ENCODE data around the gene PBX3. TPM values are rescaled to one million over a fixed set of nuclear protein-coding genes. Genes with fewer than 3 reads are reported as not detected.

PBX3 gene
- total and polyA plus RNA-seq, 10 of the 15 experiments (the other 5 are each of a cell fraction or from before 2014, with no cell fraction given), result 6.7 to 146 (median 22.2) TPM

DNA sequence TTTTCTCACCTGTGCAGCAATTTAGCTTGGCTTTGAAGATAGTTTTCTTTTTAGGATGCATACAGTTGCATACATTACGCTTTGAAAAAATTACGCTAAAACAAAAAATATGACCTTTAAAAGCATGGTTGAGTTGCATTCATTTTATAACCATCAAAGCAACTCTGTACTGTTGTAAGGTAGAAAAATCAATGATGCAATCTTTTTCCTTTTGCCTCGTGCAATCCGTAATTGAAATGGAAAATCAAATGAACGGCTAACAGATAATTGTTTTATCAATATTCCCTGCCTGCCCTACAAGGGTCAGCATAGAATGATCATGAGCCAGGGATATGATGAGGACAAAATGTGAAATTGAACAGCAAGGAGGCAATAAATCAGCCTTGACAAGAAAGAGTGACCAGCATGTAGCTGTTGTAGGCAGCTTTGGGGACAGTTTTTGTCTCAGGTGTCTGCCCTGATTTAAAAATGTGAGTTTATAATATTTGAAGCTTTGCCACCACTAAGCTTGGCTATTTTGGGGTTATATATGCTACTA is 98.2 kb downstream of the PBX3 start:
- CTCF ChIA-PET, result interaction anchor here (0.8 kb wide), 1 partner anchor 10 kb away, joined by 3 read pairs; no protein-coding TSS in a partner anchor
- Histone ChIP-seq H3K4me3 (no peak overlapping the region), H3K9me3 (replicated peaks; ENCODE audit: control insufficient read depth, insufficient read depth, low read length) (no peaks in the 10 kb centered on the region), H3K4me1 (ENCODE audit: control insufficient read depth, insufficient read depth, low read length) (no peaks in the 10 kb centered on the region), H3K27ac (ENCODE audit: control insufficient read depth, insufficient read depth) (no peak overlapping the region), H3K4me2 (ENCODE audit: control insufficient read depth, insufficient read depth) (no peak overlapping the region), H2AFZ (ENCODE audit: control insufficient read depth, low read depth, low read length) (no peak overlapping the region), H3K36me3 (ENCODE audit: control insufficient read depth in 2 of 2, insufficient read depth in 2 of 2, low read length in 1 of 2) (peaks cover 0 to 6% of the 10 kb centered on the region in 2 experiments; a peak in 1 of 4 replicates), H3K9ac (ENCODE audit: control insufficient read depth, insufficient read depth, low read length) (no peak overlapping the region), H4K20me1 (ENCODE audit: control insufficient read depth, insufficient read depth) (no peaks in the 10 kb centered on the region), H3K79me2 (ENCODE audit: control insufficient read depth, insufficient read depth, low read length) (peaks cover 32% of the 10 kb centered on the region), H3K27me3 (replicated peaks in 1 of 2; ENCODE audit: control insufficient read depth in 2 of 2, insufficient read depth in 2 of 2, low read length in 1 of 2) (no peaks in the 10 kb centered on the region)
- ATAC-seq, result no peak
- TF ChIP-seq, protein P1, sequence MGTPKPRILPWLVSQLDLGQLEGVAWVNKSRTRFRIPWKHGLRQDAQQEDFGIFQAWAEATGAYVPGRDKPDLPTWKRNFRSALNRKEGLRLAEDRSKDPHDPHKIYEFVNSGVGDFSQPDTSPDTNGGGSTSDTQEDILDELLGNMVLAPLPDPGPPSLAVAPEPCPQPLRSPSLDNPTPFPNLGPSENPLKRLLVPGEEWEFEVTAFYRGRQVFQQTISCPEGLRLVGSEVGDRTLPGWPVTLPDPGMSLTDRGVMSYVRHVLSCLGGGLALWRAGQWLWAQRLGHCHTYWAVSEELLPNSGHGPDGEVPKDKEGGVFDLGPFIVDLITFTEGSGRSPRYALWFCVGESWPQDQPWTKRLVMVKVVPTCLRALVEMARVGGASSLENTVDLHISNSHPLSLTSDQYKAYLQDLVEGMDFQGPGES (IDR thresholded peaks at IDR 0.05), result no peak
- TF ChIP-seq, protein P2, sequence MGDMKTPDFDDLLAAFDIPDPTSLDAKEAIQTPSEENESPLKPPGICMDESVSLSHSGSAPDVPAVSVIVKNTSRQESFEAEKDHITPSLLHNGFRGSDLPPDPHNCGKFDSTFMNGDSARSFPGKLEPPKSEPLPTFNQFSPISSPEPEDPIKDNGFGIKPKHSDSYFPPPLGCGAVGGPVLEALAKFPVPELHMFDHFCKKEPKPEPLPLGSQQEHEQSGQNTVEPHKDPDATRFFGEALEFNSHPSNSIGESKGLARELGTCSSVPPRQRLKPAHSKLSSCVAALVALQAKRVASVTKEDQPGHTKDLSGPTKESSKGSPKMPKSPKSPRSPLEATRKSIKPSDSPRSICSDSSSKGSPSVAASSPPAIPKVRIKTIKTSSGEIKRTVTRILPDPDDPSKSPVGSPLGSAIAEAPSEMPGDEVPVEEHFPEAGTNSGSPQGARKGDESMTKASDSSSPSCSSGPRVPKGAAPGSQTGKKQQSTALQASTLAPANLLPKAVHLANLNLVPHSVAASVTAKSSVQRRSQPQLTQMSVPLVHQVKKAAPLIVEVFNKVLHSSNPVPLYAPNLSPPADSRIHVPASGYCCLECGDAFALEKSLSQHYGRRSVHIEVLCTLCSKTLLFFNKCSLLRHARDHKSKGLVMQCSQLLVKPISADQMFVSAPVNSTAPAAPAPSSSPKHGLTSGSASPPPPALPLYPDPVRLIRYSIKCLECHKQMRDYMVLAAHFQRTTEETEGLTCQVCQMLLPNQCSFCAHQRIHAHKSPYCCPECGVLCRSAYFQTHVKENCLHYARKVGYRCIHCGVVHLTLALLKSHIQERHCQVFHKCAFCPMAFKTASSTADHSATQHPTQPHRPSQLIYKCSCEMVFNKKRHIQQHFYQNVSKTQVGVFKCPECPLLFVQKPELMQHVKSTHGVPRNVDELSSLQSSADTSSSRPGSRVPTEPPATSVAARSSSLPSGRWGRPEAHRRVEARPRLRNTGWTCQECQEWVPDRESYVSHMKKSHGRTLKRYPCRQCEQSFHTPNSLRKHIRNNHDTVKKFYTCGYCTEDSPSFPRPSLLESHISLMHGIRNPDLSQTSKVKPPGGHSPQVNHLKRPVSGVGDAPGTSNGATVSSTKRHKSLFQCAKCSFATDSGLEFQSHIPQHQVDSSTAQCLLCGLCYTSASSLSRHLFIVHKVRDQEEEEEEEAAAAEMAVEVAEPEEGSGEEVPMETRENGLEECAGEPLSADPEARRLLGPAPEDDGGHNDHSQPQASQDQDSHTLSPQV (IDR thresholded peaks at IDR 0.05), result no peak
- TF ChIP-seq CREM (IDR thresholded peaks at IDR 0.05; ENCODE audit: low read depth) (no peak), HCFC1 (IDR thresholded peaks at IDR 0.05; ENCODE audit: low read length) (no peak), NR2C1 (IDR thresholded peaks at IDR 0.05) (no peak), JUNB (IDR thresholded peaks at IDR 0.05) (no peak), EED (IDR thresholded peaks at IDR 0.05; ENCODE audit: low read depth) (no peak), IRF4 (IDR thresholded peaks at IDR 0.05; ENCODE audit: low read depth, low read length) (no peak)
- TF ChIP-seq, protein P3, sequence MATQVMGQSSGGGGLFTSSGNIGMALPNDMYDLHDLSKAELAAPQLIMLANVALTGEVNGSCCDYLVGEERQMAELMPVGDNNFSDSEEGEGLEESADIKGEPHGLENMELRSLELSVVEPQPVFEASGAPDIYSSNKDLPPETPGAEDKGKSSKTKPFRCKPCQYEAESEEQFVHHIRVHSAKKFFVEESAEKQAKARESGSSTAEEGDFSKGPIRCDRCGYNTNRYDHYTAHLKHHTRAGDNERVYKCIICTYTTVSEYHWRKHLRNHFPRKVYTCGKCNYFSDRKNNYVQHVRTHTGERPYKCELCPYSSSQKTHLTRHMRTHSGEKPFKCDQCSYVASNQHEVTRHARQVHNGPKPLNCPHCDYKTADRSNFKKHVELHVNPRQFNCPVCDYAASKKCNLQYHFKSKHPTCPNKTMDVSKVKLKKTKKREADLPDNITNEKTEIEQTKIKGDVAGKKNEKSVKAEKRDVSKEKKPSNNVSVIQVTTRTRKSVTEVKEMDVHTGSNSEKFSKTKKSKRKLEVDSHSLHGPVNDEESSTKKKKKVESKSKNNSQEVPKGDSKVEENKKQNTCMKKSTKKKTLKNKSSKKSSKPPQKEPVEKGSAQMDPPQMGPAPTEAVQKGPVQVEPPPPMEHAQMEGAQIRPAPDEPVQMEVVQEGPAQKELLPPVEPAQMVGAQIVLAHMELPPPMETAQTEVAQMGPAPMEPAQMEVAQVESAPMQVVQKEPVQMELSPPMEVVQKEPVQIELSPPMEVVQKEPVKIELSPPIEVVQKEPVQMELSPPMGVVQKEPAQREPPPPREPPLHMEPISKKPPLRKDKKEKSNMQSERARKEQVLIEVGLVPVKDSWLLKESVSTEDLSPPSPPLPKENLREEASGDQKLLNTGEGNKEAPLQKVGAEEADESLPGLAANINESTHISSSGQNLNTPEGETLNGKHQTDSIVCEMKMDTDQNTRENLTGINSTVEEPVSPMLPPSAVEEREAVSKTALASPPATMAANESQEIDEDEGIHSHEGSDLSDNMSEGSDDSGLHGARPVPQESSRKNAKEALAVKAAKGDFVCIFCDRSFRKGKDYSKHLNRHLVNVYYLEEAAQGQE (IDR thresholded peaks at IDR 0.05; ENCODE audit: low read depth, low read length), result no peak
- TF ChIP-seq, protein P4, sequence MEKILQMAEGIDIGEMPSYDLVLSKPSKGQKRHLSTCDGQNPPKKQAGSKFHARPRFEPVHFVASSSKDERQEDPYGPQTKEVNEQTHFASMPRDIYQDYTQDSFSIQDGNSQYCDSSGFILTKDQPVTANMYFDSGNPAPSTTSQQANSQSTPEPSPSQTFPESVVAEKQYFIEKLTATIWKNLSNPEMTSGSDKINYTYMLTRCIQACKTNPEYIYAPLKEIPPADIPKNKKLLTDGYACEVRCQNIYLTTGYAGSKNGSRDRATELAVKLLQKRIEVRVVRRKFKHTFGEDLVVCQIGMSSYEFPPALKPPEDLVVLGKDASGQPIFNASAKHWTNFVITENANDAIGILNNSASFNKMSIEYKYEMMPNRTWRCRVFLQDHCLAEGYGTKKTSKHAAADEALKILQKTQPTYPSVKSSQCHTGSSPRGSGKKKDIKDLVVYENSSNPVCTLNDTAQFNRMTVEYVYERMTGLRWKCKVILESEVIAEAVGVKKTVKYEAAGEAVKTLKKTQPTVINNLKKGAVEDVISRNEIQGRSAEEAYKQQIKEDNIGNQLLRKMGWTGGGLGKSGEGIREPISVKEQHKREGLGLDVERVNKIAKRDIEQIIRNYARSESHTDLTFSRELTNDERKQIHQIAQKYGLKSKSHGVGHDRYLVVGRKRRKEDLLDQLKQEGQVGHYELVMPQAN (conservative IDR thresholded peaks at IDR 0.05), result no peak
- no peak for FAIRE-seq
- SMC1A ChIA-PET (ENCODE audit: uncharacterized antibody, unreplicated experiment), result interaction anchor here (1.1 to 5.6 kb wide), 4 partner anchors 9 to 49 kb away, joined by 3 to 22 read pairs (median 4); no protein-coding TSS in a partner anchor
- DNase-seq (ENCODE audit: low read depth, low spot score), result no peak
- 96% methylated on average over 5 of the region's 5 CpGs for WGBS (ENCODE audit: insufficient coverage, insufficient replicate concordance, low lambda C conversion rate, missing lambda C conversion rate)
- RAD21 ChIA-PET (ENCODE audit: unreplicated experiment), result no interaction called here
- intact Hi-C loops (cut with micrococcal nuclease; ENCODE audit: unreplicated experiment) (loop anchor here (5.0 kb wide), 1 partner anchor 37 kb away; no protein-coding TSS in a partner anchor), in situ Hi-C loops (cut with MboI) (no loop called here)
- POLR2A ChIA-PET, result interaction anchor here (1.1 kb wide), 1 partner anchor 11 kb away, joined by 4 read pairs; no protein-coding TSS in a partner anchor
- BruUV-seq (replicated peaks), result no TSS peak
